Kidney (tissue), 14 donors: Measurements from ENCODE around the gene NPBWR2. TPM values are rescaled to one million over a fixed set of nuclear protein-coding genes. Genes with fewer than 3 reads are reported as not detected.

ENCODE experiments used
- DNase-seq, 5 donors: peaks; one replicate each; pipeline ENCODE4 v3.0.0-alpha.2; 2013 to 2020
- FAIRE-seq: peaks from 2 replicates; lab custom pipeline; 2012; peaks lifted over from hg19 to GRCh38; lab: Jason Lieb, UNC
- H3K27ac ChIP-seq, 2 donors: one replicate each; pipeline ENCODE4 v1.7.0; 2013; ENCODE audit warnings: low read depth in 2 of 2, low read length in 2 of 2, inconsistent platforms in 1 of 2
- H3K27me3 ChIP-seq: one replicate; pipeline ENCODE4 v1.7.1; 2013; ENCODE audit warnings: low read length, inconsistent platforms; ENCODE audit not compliant: control insufficient read depth, insufficient read depth
- H3K36me3 ChIP-seq, 3 donors: one replicate each; pipeline versions ENCODE4 v1.7.0 to v1.7.1; 2013; ENCODE audit warnings: low read length in 3 of 3, control low read depth in 1 of 3, inconsistent platforms in 1 of 3; ENCODE audit not compliant: insufficient read depth in 3 of 3, control insufficient read depth in 2 of 3
- H3K4me1 ChIP-seq, 3 donors: one replicate each; pipeline versions ENCODE4 v1.7.0 to v1.7.1; 2013; ENCODE audit warnings: low read length in 3 of 3, inconsistent platforms in 1 of 3, low read depth in 1 of 3; ENCODE audit not compliant: control insufficient read depth in 2 of 3, insufficient read depth in 2 of 3
- H3K4me3 ChIP-seq, 3 donors: one replicate each; pipeline versions ENCODE4 v1.7.0 to v1.8.1; 2013; ENCODE audit warnings: low read length in 3 of 3, control low read depth in 1 of 3, inconsistent platforms in 1 of 3
- H3K9ac ChIP-seq, 3 donors: one replicate each; pipeline versions ENCODE4 v1.7.0 to v1.7.1; 2013; ENCODE audit warnings: low read length in 3 of 3, control low read depth in 1 of 3, inconsistent platforms in 1 of 3
- H3K9me3 ChIP-seq, 3 donors: one replicate each; pipeline versions ENCODE4 v1.7.0 to v1.7.1; 2013; ENCODE audit warnings: low read length in 3 of 3, control low read depth in 1 of 3, inconsistent platforms in 1 of 3; ENCODE audit not compliant: control insufficient read depth in 2 of 3, insufficient read depth in 1 of 3
- intact Hi-C: fragments of 100-400 bp; cut with DNase I; formaldehyde crosslinking; loops from one replicate; pipeline ENCODE4 v1.11.1; 2022
- polyA plus RNA-seq: library from polyadenylated mRNA; stranded (reverse); fragments of 350-450 nt; fragmentation: Illumina TruSeq; extraction: RNeasy Lipid Tissue Mini Kit (QIAGEN cat#74804); gene quantifications from one replicate; pipeline ENCODE4 v1.2.3, GENCODE V29; 2014; ENCODE audit warnings: low read depth, low replicate concordance; ENCODE audit not compliant: insufficient read depth
- total RNA-seq: library from RNA; stranded (reverse); fragmentation: NEBNext Ultra II Directional; extraction: Animal tissue kit (Norgen Biotek cat#: 25700); gene quantifications from one replicate; pipeline ENCODE4 v1.2.1, GENCODE V29; 2021
- TF ChIP-seq, protein P1 (sequence below): IDR thresholded peaks from 3 replicates; pipeline ENCODE4 v1.5.1; 2012; ENCODE audit warnings: mild to moderate bottlenecking, moderate library complexity, borderline replicate concordance; ENCODE audit not compliant: insufficient read depth; ENCODE audit errors: extremely low read depth
- donor health status: control.
- donor health status: control.
- donor health status: control.
- donor health status: control.
- donor health status: control.
- donor health status: DM: yes; HTN: yes; CAD: no.
- donor health status: Normal renal cell carcinoma (clear cell type).

NPBWR2 gene
- total and polyA plus RNA-seq, 2 donors from 2014 or later = not detected

DNA sequence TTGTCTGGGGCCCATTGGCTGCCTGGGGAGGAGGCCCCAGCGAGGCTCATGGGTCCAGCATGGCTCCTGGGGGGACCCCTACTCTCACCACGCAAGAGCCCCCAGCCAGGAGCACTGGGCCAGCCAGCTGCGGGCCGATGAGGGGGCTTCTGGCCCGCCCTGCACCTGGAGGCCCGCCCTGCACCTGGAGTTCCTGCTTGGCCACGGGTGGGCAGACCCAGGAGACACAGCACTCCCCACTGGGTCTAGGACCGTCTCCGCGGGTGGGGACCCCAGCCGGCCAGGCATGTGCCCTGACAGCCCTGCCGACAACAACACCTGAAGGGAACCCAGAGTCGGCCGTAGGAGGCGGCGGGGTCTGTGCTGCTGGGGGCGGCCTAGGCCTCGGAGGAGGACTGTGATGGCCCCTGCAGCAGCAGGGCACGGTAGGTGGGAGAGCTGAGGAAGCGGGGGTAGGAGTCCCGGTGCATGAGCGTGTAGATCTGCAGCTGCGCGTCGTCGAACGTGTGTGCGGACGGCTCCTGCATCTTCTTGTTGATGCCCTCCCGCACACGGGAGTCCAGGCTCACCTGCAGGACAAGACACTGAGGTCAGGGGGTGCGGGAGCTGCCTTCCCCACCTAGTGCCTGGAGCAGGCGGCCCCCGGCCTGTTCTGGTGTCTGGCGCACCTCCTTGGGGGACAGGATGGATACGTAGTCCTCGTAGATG is 33.7 kb downstream of the NPBWR2 start:
- TF ChIP-seq, protein P1, sequence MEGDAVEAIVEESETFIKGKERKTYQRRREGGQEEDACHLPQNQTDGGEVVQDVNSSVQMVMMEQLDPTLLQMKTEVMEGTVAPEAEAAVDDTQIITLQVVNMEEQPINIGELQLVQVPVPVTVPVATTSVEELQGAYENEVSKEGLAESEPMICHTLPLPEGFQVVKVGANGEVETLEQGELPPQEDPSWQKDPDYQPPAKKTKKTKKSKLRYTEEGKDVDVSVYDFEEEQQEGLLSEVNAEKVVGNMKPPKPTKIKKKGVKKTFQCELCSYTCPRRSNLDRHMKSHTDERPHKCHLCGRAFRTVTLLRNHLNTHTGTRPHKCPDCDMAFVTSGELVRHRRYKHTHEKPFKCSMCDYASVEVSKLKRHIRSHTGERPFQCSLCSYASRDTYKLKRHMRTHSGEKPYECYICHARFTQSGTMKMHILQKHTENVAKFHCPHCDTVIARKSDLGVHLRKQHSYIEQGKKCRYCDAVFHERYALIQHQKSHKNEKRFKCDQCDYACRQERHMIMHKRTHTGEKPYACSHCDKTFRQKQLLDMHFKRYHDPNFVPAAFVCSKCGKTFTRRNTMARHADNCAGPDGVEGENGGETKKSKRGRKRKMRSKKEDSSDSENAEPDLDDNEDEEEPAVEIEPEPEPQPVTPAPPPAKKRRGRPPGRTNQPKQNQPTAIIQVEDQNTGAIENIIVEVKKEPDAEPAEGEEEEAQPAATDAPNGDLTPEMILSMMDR = no peak
- Histone ChIP-seq H3K9me3 (no peaks in the 10 kb centered on the region), H3K27ac (no peak overlapping the region), H3K36me3 (no peaks in the 10 kb centered on the region), H3K4me1 (peaks cover 0 to 8% (median 3%) of the 10 kb centered on the region in 3 donors), H3K9ac (no peak overlapping the region), H3K27me3 (no peaks in the 10 kb centered on the region), H3K4me3 (no peak overlapping the region)
- peak in 1 of 5 donors; percentile 70 for DNase-seq
- FAIRE-seq = no peak
- intact Hi-C loops = no loop called here

DNA sequence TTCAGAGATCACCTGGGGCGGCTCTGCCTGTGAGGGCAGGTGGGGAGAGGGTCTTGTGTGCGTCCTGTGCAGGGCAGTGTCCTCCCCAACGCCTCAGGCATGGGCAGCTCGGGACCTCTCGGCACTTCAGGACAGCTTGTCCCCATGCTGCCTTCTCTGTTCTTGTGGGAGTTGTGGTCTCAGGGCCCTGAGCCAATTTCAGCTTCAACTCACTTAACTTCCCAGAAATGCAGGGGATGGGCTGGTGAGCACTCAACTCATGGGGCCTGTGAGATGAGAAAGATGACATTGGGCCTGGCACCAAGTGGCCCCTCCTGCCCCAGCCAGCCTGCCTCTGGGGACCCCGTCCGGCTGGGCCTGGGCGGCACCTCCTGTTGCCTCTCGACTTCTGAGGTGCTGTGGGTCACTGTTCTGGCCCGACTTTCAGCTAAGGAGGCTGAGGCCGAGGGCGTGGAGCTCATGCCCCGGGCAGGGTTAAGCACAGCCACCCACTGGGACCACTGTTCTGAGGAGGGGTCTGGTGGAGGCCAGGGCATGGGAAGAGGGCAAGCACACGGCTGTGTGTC is 34.8 kb downstream of the NPBWR2 start:
- H3K36me3 ChIP-seq = no peaks in the 10 kb centered on the region
- H3K27ac ChIP-seq = no peak overlapping the region
- H3K27me3 ChIP-seq = no peaks in the 10 kb centered on the region
- H3K4me3 ChIP-seq = no peak overlapping the region
- intact Hi-C loops = no loop called here
- FAIRE-seq (no peak), DNase-seq (no peak)
- H3K4me1 ChIP-seq = peaks cover 0 to under 1% (median 0%) of the 10 kb centered on the region in 3 donors
- H3K9me3 ChIP-seq = no peaks in the 10 kb centered on the region
- TF ChIP-seq, protein P1 = no peak
- no peak overlapping the region for H3K9ac ChIP-seq

DNA sequence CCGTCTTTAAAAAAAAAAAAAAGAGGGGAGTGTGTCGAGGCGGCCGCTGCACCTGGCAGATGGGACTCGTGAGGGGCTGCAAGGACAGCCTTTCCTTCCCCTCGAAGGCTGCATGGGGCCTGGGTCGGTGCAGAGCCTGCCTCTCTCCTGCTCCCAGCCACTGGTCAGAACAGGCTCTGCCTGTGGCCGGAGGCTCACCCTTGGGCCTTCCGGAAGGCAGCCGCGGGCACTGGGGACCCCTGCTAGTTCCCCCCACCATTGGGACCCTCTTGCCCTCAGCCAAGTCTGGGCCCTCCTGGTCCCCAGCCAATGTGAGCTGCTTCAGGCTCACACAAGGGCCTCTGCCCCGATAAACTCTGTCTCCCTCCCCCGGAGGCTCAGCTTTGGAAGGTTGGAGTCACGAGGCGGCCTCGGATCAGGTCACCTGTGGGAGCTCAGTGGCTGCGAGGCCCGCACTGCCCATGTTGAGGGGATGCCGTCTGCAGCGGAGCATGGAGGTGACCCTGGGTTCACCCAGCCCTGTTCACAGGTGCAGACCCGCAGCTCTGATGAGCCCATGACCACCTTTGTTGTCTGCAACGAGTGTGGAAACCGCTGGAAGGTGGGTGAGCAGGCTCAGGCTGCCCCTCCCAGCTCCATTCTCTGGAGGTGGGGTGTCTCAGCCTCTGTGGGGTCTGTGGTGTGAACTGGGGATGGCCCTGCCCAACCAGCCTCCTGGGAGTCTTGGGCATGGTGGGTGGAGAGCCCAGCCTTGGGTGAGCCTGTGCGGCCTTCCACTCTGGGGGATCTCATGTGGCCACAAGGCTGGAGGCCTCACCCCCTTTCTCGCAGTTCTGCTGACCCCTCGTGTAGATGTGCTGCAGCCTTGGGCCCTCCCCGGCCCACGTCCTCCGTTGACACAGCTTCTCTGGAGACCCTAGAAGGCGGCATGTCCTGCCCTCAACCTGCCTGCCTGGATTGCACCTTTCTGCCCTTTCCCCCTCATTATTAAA is 35.7 kb downstream of the NPBWR2 start:
- Histone ChIP-seq H3K36me3 (no peaks in the 10 kb centered on the region), H3K9ac (no peak overlapping the region), H3K27me3 (no peaks in the 10 kb centered on the region), H3K9me3 (no peaks in the 10 kb centered on the region), H3K4me3 (no peak overlapping the region), H3K27ac (no peak overlapping the region), H3K4me1 (no peaks in the 10 kb centered on the region)
- no peak for FAIRE-seq
- intact Hi-C loops = no loop called here
- TF ChIP-seq, protein P1 = no peak
- no peak for DNase-seq
